Inflammatory macrophage treated with lipopolysaccharide for 1 hour (primary cell): ENCODE results near the gene KRT74.
A peak's percentile ranks its signal among the peaks of the same experiment; 100 is the strongest.

Experiments used
- DNase-seq, 2 donors: peaks; one replicate each; pipeline ENCODE4 v3.0.0-alpha.2; 2020 to 2022

KRT74 gene

DNA sequence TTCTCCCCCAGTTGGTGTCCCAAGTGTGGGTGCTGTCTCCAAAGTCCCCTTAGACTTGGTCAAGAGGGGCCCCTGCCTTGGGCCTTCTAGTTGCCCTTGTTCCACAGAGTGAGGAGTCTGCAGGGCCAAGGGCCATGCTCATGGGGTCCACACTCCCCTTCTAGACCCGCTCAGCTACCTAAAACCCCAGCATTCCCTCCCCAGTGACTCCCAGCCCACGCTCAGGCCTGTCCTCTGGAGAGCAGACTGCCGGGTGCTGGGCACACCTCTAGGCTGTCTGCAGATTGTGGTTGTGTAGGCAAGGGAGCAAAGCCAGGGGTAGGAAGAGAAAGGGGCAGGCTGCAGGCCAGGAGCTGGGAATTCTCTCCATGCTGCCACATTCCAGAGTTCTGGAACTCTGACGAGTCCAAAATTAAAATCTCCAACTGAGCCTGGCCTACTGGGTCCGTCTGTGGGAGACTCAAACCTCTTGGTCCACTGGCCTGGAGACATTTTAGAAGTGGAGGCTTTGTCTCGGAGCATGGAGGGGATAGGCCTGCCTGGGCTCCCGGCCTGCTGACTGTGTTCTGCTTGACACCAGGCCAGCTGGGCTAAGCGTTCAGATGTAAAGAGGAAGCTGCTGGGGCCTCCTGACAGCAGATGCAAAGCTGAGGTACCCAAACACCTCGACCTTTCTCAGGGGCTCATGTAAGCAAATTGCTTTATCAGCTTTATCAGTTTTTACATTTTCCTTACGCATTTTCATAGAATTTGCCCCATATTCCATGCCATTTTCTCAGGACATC, 39.8 kb downstream of the KRT74 start:
- DNase-seq, result no peak

DNA sequence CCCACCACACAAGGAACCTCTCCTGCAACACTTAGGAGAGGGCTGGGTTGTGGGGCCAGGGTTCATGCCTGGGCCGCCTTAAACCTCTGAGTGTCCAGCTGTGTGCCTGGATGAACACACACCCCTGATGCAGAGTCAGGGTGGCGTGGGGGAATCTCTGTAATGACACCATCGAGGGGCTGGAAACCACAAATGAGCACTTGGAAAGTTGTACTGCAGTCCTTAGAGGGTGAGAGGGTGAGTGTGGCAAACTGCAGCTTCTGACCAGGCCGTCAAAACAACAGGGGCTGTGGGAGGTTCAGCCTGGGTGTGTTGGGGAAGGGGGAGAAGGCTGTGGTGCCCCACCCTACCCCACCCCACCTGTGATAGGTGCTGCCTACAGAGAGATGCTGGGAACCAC, 41.0 kb downstream of the KRT74 start:
- peak; percentile 6 to 28 for DNase-seq

DNA sequence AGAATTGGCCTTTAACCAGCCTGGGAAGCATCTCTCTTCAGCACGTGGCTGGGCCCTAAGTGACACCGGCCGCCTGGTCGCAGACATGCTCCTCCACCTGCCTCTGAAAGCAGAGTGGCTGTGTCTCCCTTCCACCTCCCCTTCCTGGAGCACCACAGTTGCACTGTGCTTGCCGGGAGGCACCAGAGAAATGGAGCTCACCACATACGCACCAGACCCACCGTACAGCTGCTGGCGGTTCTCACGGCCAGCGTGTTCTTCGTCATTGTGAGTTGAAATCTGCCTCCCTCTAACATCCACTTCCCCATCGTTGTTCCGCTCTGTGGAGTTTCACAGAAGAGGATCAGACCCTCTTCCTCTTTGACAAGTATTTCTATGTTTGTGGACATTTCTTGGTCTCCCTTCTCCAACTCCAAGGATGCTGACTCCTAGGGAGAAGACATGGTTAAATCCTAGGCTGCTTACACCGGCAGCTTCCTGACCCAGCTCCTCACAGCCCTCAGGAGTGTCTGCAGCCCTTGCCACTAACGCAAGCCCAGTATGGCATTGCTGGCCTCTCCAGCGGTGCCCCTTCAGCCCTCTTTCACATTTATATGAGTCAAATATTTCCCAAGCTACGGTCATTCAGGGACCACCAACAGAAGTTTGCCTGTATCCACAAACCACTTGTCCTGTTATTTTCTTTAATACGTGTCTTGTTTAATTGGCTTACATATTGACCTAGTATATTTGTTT, 41.9 kb downstream of the KRT74 start:
- DNase-seq, result peak; percentile 67 to 77

DNA sequence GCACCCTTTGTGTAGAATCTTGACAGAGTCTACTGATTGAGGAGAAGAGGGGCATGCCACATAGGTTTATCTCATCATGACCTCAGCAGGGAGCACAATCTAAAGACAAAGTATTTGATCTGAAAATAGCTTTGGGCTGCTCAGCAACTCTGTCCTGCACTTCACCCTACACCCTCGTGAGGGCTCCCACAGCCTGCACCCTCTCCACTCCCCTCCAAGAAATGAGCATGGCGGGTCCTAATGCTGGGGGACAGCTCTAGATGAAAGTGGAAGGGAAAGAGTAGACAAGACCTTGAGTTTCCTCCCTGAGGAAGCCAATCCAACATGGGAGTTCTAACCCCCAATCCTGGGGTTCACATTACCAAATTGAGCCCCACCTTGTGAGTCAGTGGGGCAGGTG, 42.7 kb downstream of the KRT74 start:
- DNase-seq, result no peak

DNA sequence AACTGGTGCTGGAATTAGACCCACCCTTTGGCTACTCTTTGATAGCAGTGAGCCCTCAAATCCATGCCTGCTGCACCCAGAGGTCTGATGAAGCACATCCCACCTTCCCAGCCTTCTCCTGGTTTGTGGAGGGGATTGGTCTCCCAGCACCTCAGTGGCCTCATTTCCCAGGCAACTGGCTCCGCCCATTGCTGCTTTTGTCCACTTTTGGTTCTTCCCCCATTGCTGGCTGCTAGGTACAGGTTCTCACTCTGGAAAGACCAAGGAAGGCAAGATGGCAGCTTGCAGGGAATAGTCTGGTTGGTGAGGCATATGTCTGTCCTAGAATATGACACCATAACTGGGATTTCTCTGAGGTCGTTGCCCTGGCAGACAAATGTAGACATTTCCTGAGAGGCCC, 43.3 kb downstream of the KRT74 start:
- no peak for DNase-seq

DNA sequence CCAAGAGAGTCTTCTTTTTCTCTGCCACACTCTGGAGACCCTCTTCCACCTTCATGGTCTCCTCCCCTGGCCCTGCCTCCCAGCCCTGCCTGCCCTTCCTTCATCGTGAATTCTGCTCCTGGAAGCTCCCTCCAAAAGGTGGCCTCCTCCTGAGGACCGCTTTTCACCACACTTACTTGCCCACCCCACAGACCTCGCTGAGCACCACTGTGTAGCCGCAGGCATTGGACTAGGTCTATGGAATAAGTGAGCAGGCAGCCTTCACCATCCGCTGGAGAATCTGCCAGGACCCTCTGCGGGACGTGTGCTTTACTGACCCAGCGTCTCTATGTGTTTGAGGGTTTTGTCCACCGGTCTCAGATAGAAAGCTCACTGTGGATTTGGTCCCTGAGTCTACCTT, 43.8 kb downstream of the KRT74 start:
- DNase-seq, result no peak

DNA sequence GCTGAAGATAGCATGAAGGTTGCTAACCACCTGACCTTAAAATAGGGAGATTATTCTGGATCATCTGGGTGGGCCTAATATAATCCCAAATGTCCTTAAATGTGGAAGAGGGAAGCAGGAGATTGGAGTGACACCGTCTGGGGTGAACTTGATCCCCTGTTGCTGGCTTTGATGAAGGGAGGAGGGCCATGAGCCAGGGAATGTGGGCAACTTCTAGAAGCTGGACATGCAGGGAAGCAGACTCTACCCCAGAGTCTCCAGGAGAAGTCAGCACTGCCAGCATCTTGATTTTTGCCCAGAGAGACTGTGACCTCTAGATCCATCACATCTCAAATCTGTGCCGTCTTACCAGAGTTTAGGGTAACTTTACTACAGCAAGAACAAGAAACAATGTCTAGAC, 44.2 kb downstream of the KRT74 start:
- no peak for DNase-seq

DNA sequence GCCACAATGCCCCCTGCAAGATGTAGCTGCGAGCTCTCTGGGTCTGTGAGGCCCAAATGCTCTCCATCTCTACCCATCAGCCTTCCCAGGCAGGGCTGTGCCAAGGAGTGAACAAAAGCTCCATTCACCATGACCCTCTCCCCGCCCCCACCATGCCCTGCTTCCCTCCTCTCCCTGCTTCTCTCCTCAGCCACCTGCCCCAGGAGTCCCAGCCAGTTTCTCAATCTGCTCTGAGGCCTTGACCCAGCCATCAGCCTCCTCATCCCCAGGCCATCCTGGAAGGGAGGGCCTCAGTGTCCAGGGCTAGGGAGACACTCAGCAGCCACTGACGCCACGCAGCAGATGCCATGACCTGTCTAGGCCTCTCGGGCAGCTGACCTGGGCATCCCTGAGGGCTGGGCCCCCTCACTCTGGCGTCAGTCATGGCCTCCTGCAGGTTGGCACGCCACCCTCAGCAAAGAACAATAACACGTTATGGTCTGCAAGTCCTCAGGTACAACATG, 45.0 kb downstream of the KRT74 start:
- DNase-seq, result no peak

DNA sequence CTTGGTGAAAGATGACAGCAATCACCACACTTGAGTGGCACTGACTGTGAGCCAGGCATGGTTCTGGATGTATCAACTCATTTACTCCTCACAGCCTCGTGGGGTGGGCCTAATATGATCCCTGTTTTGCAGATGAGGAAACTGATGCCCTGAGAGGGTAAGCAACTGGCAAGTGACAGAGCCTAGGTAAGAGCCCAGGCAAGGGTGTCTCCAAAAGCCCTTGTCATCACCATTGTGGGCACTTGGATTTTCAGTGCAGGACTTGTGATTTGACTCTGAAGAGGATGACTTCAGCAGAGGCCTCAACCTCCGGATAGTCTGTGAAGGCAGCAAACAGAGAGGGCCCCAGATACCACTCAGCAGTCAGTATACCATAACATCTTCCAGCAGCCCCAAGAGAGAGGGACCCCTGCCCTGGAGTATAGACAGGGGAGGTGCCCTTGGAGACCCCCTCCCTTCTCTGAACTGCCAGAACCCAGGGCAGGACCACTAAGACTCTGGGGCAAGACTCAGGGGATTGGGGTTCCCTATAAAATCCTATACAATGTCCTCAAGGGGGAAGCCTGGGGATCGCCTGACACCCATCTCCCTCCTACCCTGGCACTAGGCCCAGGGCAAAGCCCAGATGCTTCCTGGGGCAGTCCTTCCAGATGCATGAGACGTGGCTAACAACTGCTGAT, 46.4 kb downstream of the KRT74 start:
- DNase-seq, result no peak

DNA sequence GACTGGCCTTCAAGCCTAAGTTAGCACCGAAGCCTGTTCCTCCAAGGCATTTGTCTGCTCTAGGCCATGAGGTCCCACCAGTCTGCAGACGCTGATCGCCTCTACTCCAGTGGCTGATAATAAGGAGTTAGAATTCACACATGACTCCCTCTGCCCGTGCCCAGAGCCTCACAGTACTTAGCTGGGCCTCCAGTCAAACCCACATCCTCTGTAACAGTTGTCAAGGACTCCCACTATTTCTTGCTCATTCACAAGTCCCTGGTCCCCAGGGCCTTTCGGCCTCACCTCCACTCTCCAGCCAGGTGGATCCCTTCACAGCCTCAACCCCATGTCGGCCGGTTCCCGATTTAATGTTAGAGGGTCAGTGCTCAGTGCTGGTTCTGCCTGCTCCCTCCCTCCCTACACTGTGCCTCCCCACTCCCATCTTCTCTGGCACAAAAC, 47.1 kb downstream of the KRT74 start:
- no peak for DNase-seq

DNA sequence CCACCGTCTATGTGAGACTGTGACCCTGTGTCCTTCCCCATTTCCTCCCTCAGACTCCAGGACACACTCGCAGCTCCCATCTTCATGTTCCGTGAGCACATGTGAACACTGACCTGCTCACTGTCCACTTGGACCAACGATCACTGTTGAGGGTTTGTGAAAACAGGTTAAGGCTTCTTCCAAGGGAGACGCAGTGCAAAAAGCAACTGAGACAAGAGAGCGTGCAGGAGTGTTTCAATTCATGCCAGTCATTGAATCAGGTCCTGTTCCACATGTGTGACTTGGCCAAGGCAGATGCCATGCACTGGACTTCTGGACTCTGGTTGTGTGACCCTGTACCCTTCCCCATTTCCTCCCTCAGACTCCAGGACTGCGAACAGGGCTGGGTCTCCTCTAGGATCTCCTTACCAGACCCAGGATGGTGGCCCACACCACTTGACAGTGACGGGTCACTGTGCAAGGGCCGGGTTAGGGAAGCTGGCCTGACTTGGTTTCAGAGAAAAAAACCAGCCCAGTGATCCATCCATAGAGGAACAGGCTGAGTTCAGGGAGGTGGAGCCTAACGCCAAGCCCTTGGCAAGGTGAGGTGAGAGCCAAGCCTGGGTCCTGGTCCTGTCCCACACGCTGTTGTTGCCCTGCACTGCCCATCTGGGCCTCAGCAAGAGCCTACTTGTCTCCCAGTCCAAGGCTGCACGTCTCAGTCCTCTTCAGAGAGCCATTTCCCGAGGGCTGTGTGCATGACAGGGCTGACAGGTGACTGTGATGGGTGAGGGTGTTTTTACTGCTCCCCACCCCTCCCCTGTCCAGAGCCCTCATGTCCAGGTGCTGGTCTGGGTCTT, 47.8 kb downstream of the KRT74 start:
- DNase-seq, result no peak

DNA sequence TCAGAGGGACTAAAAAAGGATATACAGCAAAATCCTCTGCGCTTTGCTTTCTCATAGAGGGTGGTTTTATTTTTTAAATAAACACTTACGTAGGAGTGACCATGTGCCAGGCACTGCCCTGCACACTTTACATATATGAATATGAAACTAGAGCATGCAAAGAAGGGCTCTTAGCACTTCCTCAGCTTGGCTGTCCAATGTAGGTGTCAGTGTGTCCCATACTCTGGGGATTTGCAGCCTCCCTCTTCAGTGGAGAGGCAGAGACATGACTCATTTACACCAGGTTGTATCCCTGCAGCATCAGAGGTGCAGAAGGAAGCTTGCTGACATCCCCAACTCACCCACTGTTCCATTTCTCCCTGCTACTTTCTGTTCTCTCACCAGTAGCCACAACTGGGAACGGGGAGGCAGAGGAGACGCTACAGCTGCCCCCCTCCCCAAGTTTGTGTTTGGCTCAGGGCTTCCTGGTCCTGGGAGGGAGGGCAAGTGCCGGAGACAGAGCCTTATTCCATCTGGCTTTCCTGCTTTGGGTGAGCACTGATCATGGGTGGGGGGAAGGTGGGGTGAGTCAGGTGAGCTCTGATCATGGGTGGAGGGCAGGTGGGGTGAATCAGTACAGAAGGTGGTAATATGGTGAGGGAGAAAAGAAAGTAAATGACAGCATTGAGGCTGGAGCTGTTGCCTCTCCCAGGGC, 48.6 kb downstream of the KRT74 start:
- no peak for DNase-seq

DNA sequence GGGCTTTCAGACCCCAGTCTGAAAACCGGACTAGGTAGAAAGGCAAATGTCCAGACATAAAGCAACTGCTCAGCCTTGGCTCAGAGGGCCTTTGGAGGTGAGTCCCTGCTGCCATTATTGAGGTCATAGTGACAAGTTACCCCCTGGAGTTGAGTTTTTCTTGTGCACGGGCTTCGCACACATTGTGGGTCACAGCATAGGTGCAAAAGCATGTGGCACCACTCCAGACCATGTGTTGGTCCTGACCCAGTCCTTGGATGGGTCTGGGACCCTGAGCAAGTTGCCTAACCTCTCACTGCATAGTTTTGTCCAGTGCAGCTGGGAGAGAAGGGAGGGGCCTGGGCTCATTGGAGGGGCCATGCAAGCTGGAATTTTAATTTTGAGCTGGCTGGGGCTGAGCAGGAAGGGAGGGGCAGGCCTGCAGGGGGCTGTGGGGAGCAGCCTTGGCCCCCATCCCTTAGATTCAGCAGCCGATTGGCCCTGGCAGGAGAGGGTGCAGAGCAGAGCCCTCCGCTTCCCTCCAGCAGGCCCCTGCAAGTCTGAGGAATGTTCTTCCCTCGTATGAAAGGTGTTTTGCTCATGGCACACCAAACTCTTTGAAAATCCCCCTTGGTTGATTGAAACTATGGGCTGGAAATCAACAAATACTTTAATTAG, 49.3 kb downstream of the KRT74 start:
- no peak for DNase-seq

DNA sequence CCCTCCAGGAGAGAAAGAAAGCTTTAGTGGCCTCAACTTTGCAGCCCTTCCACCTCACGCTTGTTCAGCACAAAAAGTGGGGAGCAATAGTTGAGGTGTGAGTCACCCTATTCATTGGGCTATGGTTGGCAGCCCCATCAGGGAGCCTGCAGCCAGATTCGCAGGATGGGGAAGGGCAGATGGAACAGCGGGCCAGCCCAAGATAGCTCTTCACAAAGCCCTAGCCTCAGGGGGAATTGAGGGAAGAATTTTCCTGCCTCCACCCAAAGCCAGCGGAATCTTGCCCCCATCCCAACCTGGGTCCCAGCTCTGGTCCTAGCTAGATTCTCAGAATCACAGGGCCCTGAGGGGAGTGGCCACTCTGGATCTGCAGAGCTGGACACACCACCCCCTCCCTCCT, 49.8 kb downstream of the KRT74 start:
- no peak for DNase-seq

DNA sequence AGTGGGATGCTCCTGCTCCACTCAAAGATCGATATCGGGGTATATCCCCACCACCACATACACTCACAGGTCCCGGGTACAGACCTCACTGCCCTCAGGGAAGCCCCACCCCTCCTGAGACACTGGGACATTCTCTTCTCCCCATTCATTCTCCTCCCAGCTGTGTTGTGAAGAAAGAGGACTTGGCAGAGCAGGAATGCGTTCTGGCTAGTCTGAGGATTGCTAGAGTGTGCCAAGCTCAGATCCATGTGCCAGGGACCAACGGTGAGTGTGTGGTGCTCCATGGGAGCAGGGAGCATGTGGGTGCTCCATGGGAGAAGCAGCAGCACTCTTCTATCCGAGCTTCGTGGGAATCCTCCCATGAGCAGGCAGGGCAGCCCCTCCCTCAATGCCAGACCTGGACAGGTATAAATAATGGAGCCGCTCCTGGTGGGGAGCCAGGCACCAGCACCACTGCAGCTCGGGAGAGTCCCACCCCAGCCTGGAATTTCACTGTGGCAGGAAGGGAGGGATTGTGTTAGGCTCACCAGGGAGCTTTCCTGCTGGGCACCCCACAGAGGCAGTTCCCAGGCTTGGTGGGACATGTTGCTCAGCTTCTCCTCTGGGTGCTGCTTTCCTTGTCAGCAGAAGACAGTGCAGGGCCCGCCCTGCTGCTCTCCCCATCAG, 51.2 kb downstream of the KRT74 start:
- no peak for DNase-seq

DNA sequence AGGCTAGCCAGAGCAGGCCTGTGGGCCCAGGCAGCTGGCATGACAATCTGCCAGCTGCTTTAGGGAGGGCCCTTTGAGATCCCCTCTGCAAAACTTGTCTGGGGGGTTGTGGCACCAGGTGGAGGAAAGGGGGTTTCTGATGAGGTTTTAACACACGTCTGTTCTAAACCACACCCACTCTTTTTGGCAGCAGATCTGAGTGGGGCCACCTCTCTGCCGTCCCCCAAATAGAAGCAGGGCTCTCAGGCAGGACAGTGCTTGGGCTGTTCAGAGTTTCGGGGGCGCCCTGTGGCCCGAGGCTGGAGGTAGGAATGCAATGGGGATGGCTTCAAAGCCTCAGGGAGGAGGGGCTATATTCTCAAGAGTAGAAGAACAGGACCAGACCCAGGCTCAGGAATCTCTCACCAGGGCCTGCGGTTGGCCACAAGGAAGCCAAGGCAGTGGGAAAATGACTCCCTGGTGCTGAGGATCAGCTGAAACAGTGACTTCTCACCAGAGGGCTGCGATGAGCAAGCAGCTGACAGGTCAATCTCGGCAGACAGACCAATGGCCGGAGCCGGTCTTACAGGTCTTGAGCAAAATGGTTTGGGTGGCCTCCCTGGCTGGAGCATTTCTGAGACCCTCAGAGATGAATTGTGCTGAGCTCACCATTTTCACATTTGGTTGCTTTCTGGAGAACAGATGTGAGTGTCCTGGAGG, 51.9 kb downstream of the KRT74 start:
- no peak for DNase-seq

DNA sequence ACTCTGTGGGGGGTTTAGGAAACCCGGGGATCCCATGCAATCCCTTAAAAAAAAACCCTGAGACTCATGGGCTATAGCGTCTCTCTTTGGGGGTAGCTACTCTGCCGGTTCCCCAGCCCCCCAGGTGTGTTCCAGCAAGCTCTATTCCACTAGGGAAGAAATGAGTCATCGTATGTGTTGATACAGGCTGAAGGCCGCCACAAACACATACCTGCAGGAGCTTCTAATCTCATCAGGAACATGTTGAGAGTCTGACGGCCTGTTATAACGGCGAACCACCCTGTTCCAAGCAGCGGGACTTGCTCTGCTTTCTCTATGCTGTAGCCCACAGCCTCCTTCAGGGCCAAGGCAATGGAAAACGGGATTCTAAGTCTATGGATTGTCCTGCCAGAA, 52.5 kb downstream of the KRT74 start:
- DNase-seq, result no peak

DNA sequence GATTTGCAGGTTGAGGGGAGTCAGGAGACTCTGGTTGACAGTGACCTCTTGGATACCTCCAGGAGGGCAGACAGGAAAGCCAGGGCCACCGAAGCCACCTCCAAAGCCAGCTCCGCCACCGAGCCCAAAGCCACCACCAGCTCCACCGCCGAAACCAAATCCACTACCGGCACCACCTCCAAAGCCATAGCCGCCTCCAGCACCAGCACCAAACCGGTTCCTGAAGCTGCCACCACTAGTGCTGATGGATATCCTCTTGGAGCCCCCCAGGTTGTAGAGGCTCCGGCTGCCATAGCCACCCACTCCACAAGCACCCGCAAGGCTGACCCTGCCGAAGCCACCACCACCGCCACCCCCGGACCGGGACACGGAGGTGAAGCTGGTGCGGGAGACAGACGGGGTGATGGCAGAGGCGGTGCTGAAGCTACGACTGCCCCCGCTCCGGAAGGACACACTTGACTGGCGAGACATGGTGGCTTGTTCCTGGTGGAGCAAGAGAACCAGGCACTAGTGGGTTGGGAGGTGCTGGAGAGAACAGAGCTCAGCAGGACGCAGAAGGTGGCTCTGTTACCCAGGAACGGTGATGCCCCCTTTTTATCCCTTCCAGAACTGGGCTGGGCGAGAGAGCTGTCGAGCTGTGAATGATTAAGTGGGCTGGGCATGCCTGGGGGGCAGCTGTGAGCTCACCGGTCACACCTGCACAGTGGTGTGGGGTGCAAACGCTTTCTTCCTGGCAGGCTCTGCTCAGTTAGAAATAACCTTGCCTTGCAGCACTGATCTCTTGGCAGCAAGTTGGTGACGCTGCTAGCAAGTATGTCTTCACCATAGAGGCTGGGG, 53.6 kb downstream of the KRT74 start, which contains the start of gene KRT5:
TSS of gene KRT5 (minus strand) at position 569 of the 837 bp plus-strand sequence. CDS start at position 471, 98 bp downstream.
- DNase-seq, result no peak

DNA sequence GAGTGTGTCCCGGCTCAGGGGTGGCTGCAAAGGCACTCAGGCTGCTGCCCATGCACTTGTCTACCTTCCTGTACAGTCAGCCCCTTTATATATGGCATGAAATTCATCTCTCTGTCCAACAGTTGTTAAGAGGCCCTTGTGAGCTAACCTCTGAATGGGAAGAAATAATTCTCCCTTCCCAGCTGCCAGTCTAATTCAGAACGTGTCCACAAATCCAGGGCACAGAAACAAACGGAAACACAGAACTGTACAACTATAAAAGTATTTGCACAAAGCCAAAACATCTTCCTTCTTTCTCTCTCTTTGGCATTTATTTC, 54.3 kb downstream of the KRT74 start:
- DNase-seq, result no peak
